Mesodermal cell (in vitro differentiated cells): ENCODE measurements around the gene GMPPB.
"Not testable (repeated sequence)": the region's sequence is repeated elsewhere in the genome, so short reads cannot be mapped to it uniquely, and the experiment has no call there.

Experiments used
- H3K27ac ChIP-seq: 2 replicates; pipeline ENCODE4 v1.7.0; 2013; ENCODE audit warnings: mild to moderate bottlenecking, low read depth, low read length, moderate library complexity; ENCODE audit not compliant: severe bottlenecking
- H3K36me3 ChIP-seq: 2 replicates; pipeline ENCODE4 v1.7.1; 2013; ENCODE audit warnings: mild to moderate bottlenecking, low read length, moderate library complexity; ENCODE audit not compliant: control insufficient read depth, insufficient read depth
- H3K4me1 ChIP-seq: one replicate; pipeline ENCODE4 v1.7.1; 2013; ENCODE audit warnings: mild to moderate bottlenecking, low read length; ENCODE audit not compliant: insufficient read depth, control insufficient read depth, poor library complexity, severe bottlenecking
- H3K4me3 ChIP-seq: 2 replicates; pipeline ENCODE4 v1.7.0; 2013; ENCODE audit warnings: low read length, control low read depth, mild to moderate bottlenecking; ENCODE audit not compliant: insufficient read depth, poor library complexity, severe bottlenecking; ENCODE audit errors: extremely low read depth
- H3K9me3 ChIP-seq: 2 replicates; pipeline ENCODE4 v1.7.1; 2013; ENCODE audit warnings: mild to moderate bottlenecking, low read length, moderate library complexity; ENCODE audit not compliant: control insufficient read depth
- WGBS, 2 experiments: methylation state at CpG; one replicate each; pipeline ENCODE4 v1.1.5; 2013; ENCODE audit warnings: missing lambda C conversion rate in 2 of 2; ENCODE audit not compliant: insufficient coverage in 2 of 2; 5-methylcytosine and 5-hydroxymethylcytosine counted together

The GMPPB gene

DNA sequence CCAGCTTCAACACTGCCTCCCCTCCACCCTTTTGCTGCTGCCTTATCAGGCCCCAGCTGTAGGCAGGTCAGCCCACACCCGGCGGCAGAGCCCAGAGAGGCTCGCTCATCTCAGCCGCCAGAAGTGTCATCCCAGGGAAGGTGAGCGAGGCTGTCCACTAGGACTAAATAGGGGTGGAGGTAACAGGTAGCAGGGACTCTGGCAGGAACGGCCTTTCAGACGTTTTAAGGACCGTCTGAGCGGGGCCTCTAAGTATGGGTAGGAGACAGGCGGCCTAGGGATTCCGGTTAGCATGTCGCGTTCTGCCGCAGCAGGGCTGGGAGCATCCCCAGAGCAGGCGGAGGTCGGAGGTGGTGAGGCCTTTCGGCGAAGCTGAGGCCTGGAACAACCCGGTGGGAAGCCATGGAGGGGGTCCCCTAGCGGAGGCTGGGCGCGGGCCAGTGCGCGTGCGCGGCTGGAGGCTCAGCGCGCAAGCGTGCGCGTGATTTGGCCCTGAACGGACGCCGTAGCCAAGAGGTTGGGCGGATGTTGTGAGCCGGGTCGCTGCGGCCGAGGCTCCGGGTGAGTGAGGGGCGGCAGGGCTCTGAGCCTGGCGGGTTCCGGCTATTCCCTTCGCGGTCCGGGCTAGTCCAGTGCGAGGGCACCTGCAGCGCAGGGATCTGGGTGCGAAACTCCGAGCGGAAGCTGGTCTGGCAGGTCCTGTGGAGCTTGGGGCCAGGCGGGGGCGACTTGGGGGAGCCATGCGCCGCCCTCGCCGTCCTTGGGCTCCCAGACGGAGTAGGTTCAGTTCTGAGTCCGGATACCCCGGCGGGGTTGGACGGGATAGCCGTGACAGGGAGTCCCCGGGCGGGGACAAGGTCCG lies 34.5 kb downstream of the GMPPB start, which contains the start of the genes MST1 and RNF123:
TSS of gene MST1 (minus strand) at position 429 of the 862 bp plus-strand sequence. CDS start 783 bp downstream, outside the sequence.
TSS of gene RNF123 (plus strand) at position 512 of the 862 bp plus-strand sequence. CDS start 1,609 bp downstream, outside the sequence.
- H3K36me3 ChIP-seq, result no peaks in the 10 kb centered on the region
- peak within 1 kb of the TSS; percentile 82 for H3K4me3 ChIP-seq
- H3K27ac ChIP-seq, result peak within 1 kb of the TSS; percentile 10
- WGBS, 2 experiments, result 3% methylated on average over 45 to 52 of the region's 66 CpGs
- no peaks in the 10 kb centered on the region for H3K9me3 ChIP-seq
- no peaks in the 10 kb centered on the region for H3K4me1 ChIP-seq

DNA sequence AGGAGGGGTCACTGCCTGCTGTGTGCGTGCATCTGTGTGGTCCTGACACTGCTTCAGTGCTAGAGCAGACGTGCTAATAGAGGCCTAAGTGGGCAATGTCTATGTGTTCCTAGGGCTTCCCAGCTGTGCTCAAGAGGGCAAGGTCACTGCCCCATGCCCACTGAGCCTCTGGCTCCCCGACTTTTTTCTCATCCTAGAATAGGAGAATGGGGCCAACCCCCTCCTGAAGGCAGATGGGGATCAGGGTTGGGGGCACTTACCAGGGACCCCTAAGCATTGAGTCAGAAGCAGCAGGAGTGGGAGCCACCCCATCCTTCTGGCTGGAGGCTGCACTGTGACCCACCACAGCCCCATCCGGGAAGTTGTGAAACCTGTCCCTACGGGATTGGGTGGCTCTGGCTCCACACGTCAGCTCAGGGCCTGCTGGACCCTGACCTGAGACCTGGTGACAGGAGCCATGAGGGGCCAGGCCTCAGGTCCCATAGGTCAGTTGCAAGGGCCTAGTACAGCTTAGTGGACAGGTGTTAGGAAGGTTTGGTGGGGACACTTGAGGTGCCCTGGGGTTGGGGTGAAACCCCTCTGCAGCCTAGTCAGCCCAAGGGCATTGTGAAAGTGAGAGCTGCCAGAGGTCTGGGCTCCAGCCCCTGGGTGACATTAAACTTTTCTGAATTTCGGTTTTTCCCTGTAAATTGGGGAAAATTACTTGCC lies 35.3 kb downstream of the GMPPB start:
- not testable (repeated sequence) for H3K36me3 ChIP-seq, H3K9me3 ChIP-seq, H3K4me1 ChIP-seq
- Histone ChIP-seq H3K27ac (peak overlapping the region; percentile 10), H3K4me3 (peak overlapping the region; percentile 82)
- WGBS, 2 experiments, result 100% methylated on average over 2 of the region's 7 CpGs

DNA sequence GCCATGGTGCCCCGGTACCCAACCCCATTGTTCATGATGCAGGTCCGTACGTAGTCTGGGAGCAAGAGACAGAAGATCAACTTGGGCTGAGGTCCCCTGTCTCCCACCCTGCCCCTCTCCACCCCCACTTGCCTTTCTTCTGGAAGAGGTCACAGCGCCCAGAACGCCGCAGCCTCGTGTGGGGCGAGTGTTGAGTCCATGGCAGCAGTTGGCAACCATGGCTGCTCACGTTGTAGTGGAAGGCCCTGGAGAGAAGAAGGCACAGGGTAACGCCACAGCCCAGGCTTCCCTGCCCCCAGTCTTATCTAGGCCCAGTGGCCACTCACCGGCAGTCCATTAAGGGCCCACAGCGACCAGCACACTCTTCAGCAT lies 36.3 kb downstream of the GMPPB start:
- WGBS, 2 experiments, result 87 to 100% methylated on average over 2 to 5 of the region's 12 CpGs

DNA sequence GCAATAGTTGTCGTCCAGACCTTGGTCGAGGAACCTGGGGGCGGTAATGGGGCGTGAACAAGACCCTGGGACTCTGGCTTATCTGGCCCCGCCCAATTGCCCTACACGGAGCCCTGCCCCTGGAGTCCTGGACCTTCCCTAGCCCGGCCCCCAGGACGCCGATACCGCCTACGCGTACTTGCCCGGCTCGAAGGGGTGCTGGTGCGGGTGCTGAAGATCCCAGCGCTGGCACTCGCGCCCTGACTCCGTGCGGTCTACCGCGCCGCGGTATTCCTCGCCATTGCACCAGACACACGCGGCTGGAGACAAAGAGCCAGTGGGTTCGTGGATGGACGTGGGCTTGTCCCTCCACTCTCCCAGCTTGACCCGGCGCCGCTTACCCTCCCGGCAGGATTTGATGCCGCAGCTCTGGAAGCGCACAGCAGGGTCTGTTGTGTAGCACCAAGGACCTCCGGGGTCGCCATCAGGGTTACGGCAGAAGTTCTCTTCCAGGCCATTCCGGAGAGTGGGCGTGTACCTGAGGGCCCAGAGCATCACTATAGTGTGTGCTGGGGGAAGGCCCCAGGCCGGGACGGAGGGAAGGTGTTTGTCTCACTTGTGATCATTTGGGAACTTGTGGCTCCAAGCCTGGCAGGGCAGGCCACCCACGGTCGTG lies 36.9 kb downstream of the GMPPB start:
- H3K4me3 ChIP-seq, result peak overlapping the region; percentile 39
- not testable (repeated sequence) for H3K4me1 ChIP-seq, H3K9me3 ChIP-seq, H3K27ac ChIP-seq
- 10 to 13% methylated on average over 30 to 34 of the region's 44 CpGs for WGBS, 2 experiments
- H3K36me3 ChIP-seq, result peaks cover 20% of the 10 kb centered on the region

More for the DNA sequence above, 36.3 kb downstream of the GMPPB start:
- not testable (repeated sequence) for H3K4me1 ChIP-seq, H3K9me3 ChIP-seq, H3K27ac ChIP-seq
- Histone ChIP-seq H3K36me3 (peaks cover 15% of the 10 kb centered on the region), H3K4me3 (peak overlapping the region; percentile 39)

DNA sequence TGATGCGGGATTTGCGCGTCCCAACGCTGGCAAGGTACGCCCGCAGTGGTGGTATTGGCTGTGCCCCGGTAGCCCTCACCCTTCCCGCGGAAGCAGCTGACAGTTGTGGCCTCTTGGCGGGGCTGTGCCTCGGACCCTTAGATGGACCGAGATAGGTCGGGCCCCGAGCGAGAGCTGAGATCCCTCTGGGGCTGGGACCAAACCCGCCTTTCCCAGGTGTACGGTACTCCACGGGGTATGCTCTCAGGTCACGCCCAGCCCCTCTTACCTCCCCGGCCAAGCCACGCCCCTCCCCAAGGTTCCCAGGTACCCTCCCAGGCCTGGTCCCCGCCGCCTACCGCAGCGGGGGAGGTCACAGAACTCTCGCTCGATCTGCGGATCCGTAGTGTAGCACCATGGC lies 37.4 kb downstream of the GMPPB start:
- Histone ChIP-seq H3K36me3 (peaks cover 25% of the 10 kb centered on the region), H3K4me3 (peak overlapping the region; percentile 39)
- not testable (repeated sequence) for H3K27ac ChIP-seq, H3K9me3 ChIP-seq, H3K4me1 ChIP-seq
- WGBS, 2 experiments, result 2 to 4% methylated on average over 16 to 18 of the region's 29 CpGs

DNA sequence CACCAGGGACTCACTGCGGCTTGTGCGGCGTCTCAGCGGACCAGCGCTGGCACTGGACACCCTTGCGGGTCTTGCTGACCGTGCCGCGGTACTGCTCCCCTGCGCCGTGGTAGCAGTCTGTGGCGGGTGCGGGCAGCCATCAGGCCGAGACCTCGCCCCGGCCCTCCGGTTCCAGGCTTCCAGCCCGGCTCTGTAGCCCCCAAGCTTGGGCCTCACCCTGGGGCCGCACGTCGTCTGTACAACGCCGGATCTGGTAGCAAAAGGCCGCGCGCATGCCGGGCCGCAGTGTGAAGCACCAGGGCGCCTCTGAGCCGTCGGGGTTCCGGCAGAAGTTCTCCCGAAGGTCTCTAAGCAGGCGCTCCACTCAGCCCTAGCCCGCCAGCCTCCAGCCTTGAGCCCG lies 37.9 kb downstream of the GMPPB start:
- H3K36me3 ChIP-seq, result peaks cover 30% of the 10 kb centered on the region
- not testable (repeated sequence) for H3K27ac ChIP-seq, H3K9me3 ChIP-seq, H3K4me3 ChIP-seq, H3K4me1 ChIP-seq
- 61 to 65% methylated on average over 26 to 29 of the region's 36 CpGs for WGBS, 2 experiments

DNA sequence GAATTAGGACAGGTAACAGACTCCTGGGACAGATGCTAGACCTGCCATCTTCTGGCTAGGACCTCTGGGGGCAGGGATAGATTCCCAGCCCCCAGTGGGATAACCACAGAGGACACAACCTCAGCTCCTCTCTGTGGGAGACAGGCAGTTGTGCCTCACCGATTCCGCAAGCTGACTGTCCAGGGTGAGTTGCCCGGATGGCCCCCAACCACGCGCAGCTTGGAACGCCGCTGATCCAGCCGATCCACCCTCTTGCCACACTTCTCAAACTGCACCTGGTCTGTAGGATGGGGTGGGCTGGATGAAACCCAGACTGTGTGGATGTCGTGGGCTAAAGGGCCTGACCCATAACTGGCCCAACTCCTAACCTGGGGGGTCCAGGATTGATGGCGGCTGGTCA lies 38.6 kb downstream of the GMPPB start:
- 94 to 100% methylated on average over 1 to 2 of the region's 10 CpGs for WGBS, 2 experiments
- not testable (repeated sequence) for H3K4me1 ChIP-seq, H3K9me3 ChIP-seq, H3K4me3 ChIP-seq, H3K27ac ChIP-seq
- peaks cover 38% of the 10 kb centered on the region for H3K36me3 ChIP-seq

DNA sequence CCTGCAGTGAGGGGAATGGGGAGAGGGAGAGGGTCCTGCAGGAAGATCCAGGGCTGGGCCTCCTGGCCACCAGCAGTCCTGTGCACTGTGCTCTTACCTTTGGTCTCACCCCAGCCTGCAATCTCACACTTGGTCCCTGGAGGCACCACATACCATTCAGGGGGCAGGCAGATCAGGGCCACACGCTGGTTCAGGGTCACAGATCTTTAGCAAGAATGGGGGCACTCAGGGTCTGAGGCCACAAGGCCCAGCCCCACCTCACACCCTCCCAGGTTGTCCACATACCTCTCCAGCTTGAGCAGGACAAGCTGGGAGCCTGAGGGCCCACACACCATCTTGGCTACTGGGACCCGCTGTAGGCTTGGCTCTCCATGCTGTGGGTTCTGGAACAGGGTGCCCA lies 39.3 kb downstream of the GMPPB start:
- not testable (repeated sequence) for H3K9me3 ChIP-seq, H3K4me1 ChIP-seq, H3K27ac ChIP-seq, H3K4me3 ChIP-seq
- H3K36me3 ChIP-seq, result peaks cover 44% of the 10 kb centered on the region
- WGBS, 2 experiments, result 80 to 100% methylated on average over 1 of the region's 2 CpGs

DNA sequence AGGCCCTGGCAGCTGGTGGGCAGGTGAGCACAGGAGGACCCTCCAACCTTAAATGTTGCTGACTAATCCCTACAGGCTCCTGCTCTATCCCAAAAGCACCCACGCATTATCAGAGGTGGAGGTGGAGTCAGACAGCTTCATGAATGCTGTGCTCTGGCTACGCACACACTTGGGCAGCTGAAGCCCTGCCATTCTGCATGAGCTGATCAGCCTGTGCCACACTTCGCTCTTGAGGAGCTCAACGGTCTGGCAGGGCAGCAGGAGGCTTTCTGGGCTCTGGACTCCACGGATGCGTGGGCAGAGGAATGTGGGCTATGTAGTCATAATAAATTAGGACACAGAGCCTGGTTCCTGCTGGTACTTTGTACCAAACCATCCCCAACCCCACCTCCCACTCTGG lies 40.6 kb downstream of the GMPPB start:
- Histone ChIP-seq H3K4me1 (no peaks in the 10 kb centered on the region), H3K9me3 (no peaks in the 10 kb centered on the region), H3K27ac (no peak overlapping the region), H3K4me3 (no peak overlapping the region), H3K36me3 (peaks cover 57% of the 10 kb centered on the region)
- 98 to 100% methylated on average over 2 to 5 of the region's 6 CpGs for WGBS, 2 experiments

DNA sequence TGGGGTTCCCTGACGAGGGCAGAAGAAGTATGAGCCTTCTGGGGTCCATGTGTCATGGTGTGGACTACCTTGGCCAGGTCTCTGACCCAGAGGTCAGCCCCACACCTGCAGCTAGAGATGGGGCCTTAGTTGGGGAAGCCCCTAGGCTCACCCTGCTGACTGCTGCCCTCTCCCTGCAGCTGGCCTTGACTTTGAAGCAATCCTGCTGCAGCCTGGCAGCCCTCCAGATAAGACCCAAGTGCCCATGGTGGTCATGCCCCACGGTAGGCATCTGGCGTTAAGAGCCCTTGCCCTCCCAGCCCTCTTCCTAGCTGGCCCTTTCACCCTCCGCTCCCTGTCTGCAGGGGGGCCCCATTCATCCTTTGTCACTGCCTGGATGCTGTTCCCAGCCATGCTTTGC lies 42.2 kb downstream of the GMPPB start:
- 90 to 100% methylated on average over 3 to 4 of the region's 4 CpGs for WGBS, 2 experiments
- no peak overlapping the region for H3K4me3 ChIP-seq
- H3K36me3 ChIP-seq, result peaks cover 73% of the 10 kb centered on the region
- H3K27ac ChIP-seq, result no peak overlapping the region
- H3K4me1 ChIP-seq, result no peaks in the 10 kb centered on the region
- no peaks in the 10 kb centered on the region for H3K9me3 ChIP-seq
